SK-N-SH treated with all-trans-retinoic acid at 6 μM for 48 hours (cell line): ENCODE results near the gene SLC16A1.

ENCODE experiments used
- ATAC-seq: fragments of 200-7000 bp; cut with Tn5 transposase; 3 replicates; pipeline ENCODE4 v1.9.1; 2020; ENCODE audit warnings: mild to moderate bottlenecking, moderate library complexity
- ARNTL ChIP-seq: fragments of 450-650 bp; formaldehyde crosslinking; IDR thresholded peaks from 2 replicates; pipeline ENCODE4 v1.5.0; 2020; ENCODE audit warnings: low read depth, mild to moderate bottlenecking, moderate library complexity, borderline replicate concordance
- BACH2 ChIP-seq: fragments of 250-450 bp; sonication (Bioruptor Pico); IDR thresholded peaks from 2 replicates; pipeline ENCODE4 v1.9.0; 2021; ENCODE audit warnings: mild to moderate bottlenecking, borderline replicate concordance
- CSDC2 ChIP-seq: fragments of 250-450 bp; sonication (Bioruptor Pico); IDR thresholded peaks from 2 replicates; pipeline ENCODE4 v1.5.0; 2020; ENCODE audit warnings: mild to moderate bottlenecking, moderate library complexity
- ESRRG ChIP-seq: fragments of 250-450 bp; sonication (Bioruptor Pico); IDR thresholded peaks from 2 replicates; pipeline ENCODE4 v1.6.1; 2021; ENCODE audit warnings: mild to moderate bottlenecking
- GLIS3 ChIP-seq: fragments of 250-450 bp; sonication (Bioruptor Pico); IDR thresholded peaks from 2 replicates; pipeline ENCODE4 v1.5.0; 2020; ENCODE audit warnings: mild to moderate bottlenecking, moderate library complexity
- ISL1 ChIP-seq: fragments of 250-450 bp; sonication (Bioruptor Pico); IDR thresholded peaks from 2 replicates; pipeline ENCODE4 v2.1.2; 2022; ENCODE audit warnings: mild to moderate bottlenecking, moderate library complexity
- OSR1 ChIP-seq: fragments of 250-450 bp; sonication (Bioruptor Pico); IDR thresholded peaks from 2 replicates; pipeline ENCODE4 v1.8.0; 2022; ENCODE audit warnings: moderate library complexity, mild to moderate bottlenecking, inconsistent platforms
- POU6F1 ChIP-seq: fragments of 250-450 bp; sonication (Bioruptor Pico); IDR thresholded peaks from 2 replicates; pipeline ENCODE4 v1.8.0; 2021; ENCODE audit warnings: low read depth, mild to moderate bottlenecking, moderate library complexity, borderline replicate concordance
- PPARA ChIP-seq: fragments of 250-450 bp; sonication (Bioruptor Pico); IDR thresholded peaks from 2 replicates; pipeline ENCODE4 v1.5.0; 2020; ENCODE audit warnings: mild to moderate bottlenecking, borderline replicate concordance
- RARB ChIP-seq: fragments of 250-450 bp; sonication (Bioruptor Pico); IDR thresholded peaks from 2 replicates; pipeline ENCODE4 v1.8.0; 2021; ENCODE audit warnings: mild to moderate bottlenecking, moderate library complexity
- SNAI2 ChIP-seq: fragments of 250-450 bp; sonication (Bioruptor Pico); IDR thresholded peaks from 2 replicates; pipeline ENCODE4 v1.5.0; 2020; ENCODE audit warnings: mild to moderate bottlenecking, moderate library complexity
- TCF4 ChIP-seq: fragments of 250-450 bp; sonication (Bioruptor Pico); IDR thresholded peaks from 2 replicates; pipeline ENCODE4 v1.8.0; 2021; ENCODE audit warnings: mild to moderate bottlenecking, moderate library complexity, borderline replicate concordance
- TOX ChIP-seq: fragments of 250-450 bp; sonication (Bioruptor Pico); IDR thresholded peaks from 2 replicates; pipeline ENCODE4 v1.8.0; 2021; ENCODE audit warnings: mild to moderate bottlenecking, moderate library complexity, borderline replicate concordance
- TSHZ2 ChIP-seq: fragments of 250-450 bp; sonication (Bioruptor Pico); IDR thresholded peaks from 2 replicates; pipeline ENCODE4 v1.5.0; 2020; ENCODE audit warnings: mild to moderate bottlenecking, moderate library complexity
- ZC3H10 ChIP-seq: fragments of 250-450 bp; sonication (Bioruptor Pico); IDR thresholded peaks from 2 replicates; pipeline ENCODE4 v1.5.1; 2021; ENCODE audit warnings: mild to moderate bottlenecking, moderate library complexity
- ZFP3 ChIP-seq: fragments of 250-450 bp; sonication (Bioruptor Pico); IDR thresholded peaks from 2 replicates; pipeline ENCODE4 v1.5.0; 2020; ENCODE audit warnings: mild to moderate bottlenecking, moderate library complexity
- ZFP30 ChIP-seq: fragments of 450-650 bp; formaldehyde crosslinking; IDR thresholded peaks from 2 replicates; pipeline ENCODE4 v1.5.0; 2022; ENCODE audit warnings: mild to moderate bottlenecking, moderate library complexity
- ZNF565 ChIP-seq: fragments of 450-650 bp; formaldehyde crosslinking; conservative IDR thresholded peaks from 2 replicates; pipeline ENCODE4 v1.5.0; 2020; ENCODE audit warnings: low read depth, mild to moderate bottlenecking, moderate library complexity
- ZNF70 ChIP-seq: fragments of 450-650 bp; formaldehyde crosslinking; IDR thresholded peaks from 2 replicates; pipeline ENCODE4 v1.5.0; 2020; ENCODE audit warnings: mild to moderate bottlenecking, moderate library complexity
- ZNF8 ChIP-seq: fragments of 450-650 bp; formaldehyde crosslinking; IDR thresholded peaks from 2 replicates; pipeline ENCODE4 v1.5.0; 2020; ENCODE audit warnings: mild to moderate bottlenecking, moderate library complexity
- TF ChIP-seq, protein P1 (sequence below): fragments of 250-450 bp; sonication (Bioruptor Pico); IDR thresholded peaks from 2 replicates; pipeline ENCODE4 v1.5.1; 2021; ENCODE audit warnings: mild to moderate bottlenecking, moderate library complexity
- TF ChIP-seq, protein P2 (sequence below): fragments of 250-450 bp; sonication (Bioruptor Pico); IDR thresholded peaks from 2 replicates; pipeline ENCODE4 v1.8.0; 2020; ENCODE audit warnings: mild to moderate bottlenecking, moderate library complexity, borderline replicate concordance

Gene SLC16A1

DNA sequence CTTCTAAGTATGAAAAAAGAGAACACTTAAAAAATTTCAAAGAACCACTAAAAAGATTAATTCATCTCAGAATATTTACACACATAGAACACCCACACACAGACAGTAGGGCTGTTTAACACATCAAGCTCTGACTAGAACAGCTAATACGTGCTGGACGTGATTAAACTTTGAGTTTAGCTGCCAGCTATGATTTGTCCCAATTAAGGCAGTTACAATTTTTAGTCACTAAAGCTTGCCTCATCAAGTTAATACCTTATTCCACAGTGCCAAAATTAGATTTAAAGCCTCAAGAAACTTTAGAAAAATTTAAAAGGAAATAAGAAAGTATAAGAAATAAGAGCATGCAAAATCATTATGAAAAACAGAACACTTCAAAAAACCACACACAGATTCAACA is 18.9 kb downstream of the SLC16A1 start:
- TF ChIP-seq TSHZ2 (CRISPR knock-in tag): no peak
- TF ChIP-seq ARNTL (CRISPR knock-in tag): no peak
- no peak for TF ChIP-seq ESRRG (CRISPR knock-in tag)
- peak; percentile 27; the same call in 1 of the 3 replicates for ATAC-seq

DNA sequence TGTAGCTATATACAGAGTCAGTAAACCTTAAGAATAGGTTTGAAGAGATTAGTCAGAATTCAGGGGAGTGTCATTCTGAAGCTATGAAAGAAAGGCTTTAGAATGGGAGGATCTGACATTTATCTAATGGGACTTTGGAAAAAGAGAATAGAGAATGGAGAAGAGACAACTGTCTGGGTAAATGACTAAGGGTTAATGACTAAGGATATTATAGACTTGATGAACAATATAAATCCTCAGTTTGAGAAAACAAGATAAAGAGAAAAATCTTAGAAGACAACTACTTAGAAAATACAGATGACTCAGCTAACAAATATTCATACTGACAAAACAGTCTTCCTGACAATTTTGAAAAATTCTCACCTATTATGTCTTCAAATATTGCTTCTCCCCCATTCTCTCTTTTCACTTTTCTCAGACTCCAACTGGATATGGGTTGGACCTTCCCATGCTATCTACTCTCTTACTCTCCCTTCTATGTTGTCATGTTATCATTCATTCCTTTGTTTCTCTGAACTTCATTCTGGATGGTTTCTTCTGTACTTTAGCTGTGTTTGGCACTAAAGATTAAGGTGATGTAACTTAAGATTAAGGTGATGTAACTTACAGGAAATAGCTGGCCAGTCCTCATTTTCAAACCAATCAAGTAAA is 20.4 kb downstream of the SLC16A1 start:
- ATAC-seq: peak; percentile 68
- TF ChIP-seq ZNF565 (CRISPR knock-in tag): no peak
- 0 out of 2 replicates have a peak, but pooled peaks have one; percentile 24 for TF ChIP-seq ZFP30 (CRISPR knock-in tag)
- peak; percentile 36; the same call in 1 of the 2 replicates for TF ChIP-seq ISL1 (CRISPR knock-in tag)
- TF ChIP-seq TCF4 (CRISPR knock-in tag): no peak
- no peak for TF ChIP-seq TOX (CRISPR knock-in tag)

GRCh38 chr1:112934577-112934976 is 21.4 kb downstream of the SLC16A1 start:
- no peak for ATAC-seq
- TF ChIP-seq ISL1 (CRISPR knock-in tag): no peak
- TF ChIP-seq ZFP3 (CRISPR knock-in tag): no peak
- no peak for TF ChIP-seq OSR1 (CRISPR knock-in tag)
- TF ChIP-seq ZC3H10 (CRISPR knock-in tag): no peak
- no peak for TF ChIP-seq TCF4 (CRISPR knock-in tag)
- TF ChIP-seq GLIS3 (CRISPR knock-in tag): no peak
- no peak for TF ChIP-seq RARB (CRISPR knock-in tag)

- no peak for ATAC-seq
- TF ChIP-seq SNAI2 (CRISPR knock-in tag) (no peak), CSDC2 (no peak), ZFP30 (CRISPR knock-in tag) (no peak), POU6F1 (CRISPR knock-in tag) (no peak), ARNTL (CRISPR knock-in tag) (no peak), GLIS3 (CRISPR knock-in tag) (no peak), PPARA (CRISPR knock-in tag) (no peak), BACH2 (CRISPR knock-in tag) (no peak), ZNF70 (CRISPR knock-in tag) (no peak), ZNF8 (no peak)
- TF ChIP-seq, all 23 proteins: peak for 0
Observed at GRCh38 chr1:112933820-112934571, 22.0 kb downstream of the SLC16A1 start.

DNA sequence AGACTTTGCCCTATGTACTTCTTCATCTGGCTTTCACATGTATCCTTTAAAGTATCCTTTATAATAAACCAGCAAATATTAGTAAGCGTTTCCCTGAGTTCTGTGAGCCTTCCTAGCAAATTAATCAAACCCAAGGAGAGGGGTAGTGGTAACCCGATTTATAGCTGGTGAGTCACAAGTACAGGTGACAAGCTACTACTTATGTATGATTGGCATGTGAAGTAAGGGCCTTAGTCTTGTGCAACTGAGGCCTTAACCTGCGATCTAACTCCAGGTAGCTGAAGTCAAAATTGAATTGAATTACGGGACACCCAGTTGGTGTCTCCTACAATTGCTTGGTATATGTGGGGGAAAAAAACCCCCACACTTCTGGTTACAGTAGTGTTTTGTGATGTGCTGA is 26.0 kb downstream of the SLC16A1 start:
- no peak for ATAC-seq
- TF ChIP-seq ZFP3 (CRISPR knock-in tag): no peak
- no peak for TF ChIP-seq ESRRG (CRISPR knock-in tag)
- TF ChIP-seq, protein P1, sequence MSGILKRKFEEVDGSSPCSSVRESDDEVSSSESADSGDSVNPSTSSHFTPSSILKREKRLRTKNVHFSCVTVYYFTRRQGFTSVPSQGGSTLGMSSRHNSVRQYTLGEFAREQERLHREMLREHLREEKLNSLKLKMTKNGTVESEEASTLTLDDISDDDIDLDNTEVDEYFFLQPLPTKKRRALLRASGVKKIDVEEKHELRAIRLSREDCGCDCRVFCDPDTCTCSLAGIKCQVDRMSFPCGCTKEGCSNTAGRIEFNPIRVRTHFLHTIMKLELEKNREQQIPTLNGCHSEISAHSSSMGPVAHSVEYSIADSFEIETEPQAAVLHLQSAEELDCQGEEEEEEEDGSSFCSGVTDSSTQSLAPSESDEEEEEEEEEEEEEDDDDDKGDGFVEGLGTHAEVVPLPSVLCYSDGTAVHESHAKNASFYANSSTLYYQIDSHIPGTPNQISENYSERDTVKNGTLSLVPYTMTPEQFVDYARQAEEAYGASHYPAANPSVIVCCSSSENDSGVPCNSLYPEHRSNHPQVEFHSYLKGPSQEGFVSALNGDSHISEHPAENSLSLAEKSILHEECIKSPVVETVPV (CRISPR knock-in tag): no peak
- no peak for TF ChIP-seq ZNF70 (CRISPR knock-in tag)
- TF ChIP-seq TOX (CRISPR knock-in tag): no peak
- TF ChIP-seq CSDC2: no peak
- TF ChIP-seq BACH2 (CRISPR knock-in tag): no peak
- no peak for TF ChIP-seq RARB (CRISPR knock-in tag)
- TF ChIP-seq ARNTL (CRISPR knock-in tag): no peak
- no peak for TF ChIP-seq ZNF565 (CRISPR knock-in tag)
- TF ChIP-seq ISL1 (CRISPR knock-in tag): no peak
- TF ChIP-seq, protein P2, sequence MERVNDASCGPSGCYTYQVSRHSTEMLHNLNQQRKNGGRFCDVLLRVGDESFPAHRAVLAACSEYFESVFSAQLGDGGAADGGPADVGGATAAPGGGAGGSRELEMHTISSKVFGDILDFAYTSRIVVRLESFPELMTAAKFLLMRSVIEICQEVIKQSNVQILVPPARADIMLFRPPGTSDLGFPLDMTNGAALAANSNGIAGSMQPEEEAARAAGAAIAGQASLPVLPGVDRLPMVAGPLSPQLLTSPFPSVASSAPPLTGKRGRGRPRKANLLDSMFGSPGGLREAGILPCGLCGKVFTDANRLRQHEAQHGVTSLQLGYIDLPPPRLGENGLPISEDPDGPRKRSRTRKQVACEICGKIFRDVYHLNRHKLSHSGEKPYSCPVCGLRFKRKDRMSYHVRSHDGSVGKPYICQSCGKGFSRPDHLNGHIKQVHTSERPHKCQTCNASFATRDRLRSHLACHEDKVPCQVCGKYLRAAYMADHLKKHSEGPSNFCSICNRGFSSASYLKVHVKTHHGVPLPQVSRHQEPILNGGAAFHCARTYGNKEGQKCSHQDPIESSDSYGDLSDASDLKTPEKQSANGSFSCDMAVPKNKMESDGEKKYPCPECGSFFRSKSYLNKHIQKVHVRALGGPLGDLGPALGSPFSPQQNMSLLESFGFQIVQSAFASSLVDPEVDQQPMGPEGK (CRISPR knock-in tag): no peak
- no peak for TF ChIP-seq TSHZ2 (CRISPR knock-in tag)
- TF ChIP-seq SNAI2 (CRISPR knock-in tag): no peak
